Activated CD4-positive, alpha-beta T cell treated with anti-CD3 and anti-CD28 coated beads, Interleukin-2, amount 10 ng/mL, durations not matched to agents 24 days and 14 days (primary cell): ENCODE measurements around the gene ADAM8. TPM values are rescaled to one million over a fixed set of nuclear protein-coding genes. Genes with fewer than 3 reads are reported as not detected.
A peak's percentile ranks its signal among the peaks of the same experiment; 100 is the strongest.

Source experiments
- DNase-seq: peaks from one replicate; pipeline ENCODE4 v3.0.0; 2022
- H3K27ac Mint-ChIP-seq: one replicate; pipeline ENCODE4 v1.8.0; 2022; ENCODE audit warnings: mild to moderate bottlenecking, mixed read lengths
- H3K27me3 Mint-ChIP-seq: one replicate; pipeline ENCODE4 v1.8.0; 2022; ENCODE audit warnings: mixed read lengths
- H3K36me3 Mint-ChIP-seq: one replicate; pipeline ENCODE4 v1.8.0; 2022; ENCODE audit warnings: low read depth, mild to moderate bottlenecking, mixed read lengths
- H3K4me1 Mint-ChIP-seq: one replicate; pipeline ENCODE4 v1.8.0; 2021; ENCODE audit warnings: mixed read lengths
- H3K4me3 Mint-ChIP-seq: one replicate; pipeline ENCODE4 v1.8.0; 2022; ENCODE audit warnings: mild to moderate bottlenecking, moderate library complexity, mixed read lengths
- H3K9me3 Mint-ChIP-seq: one replicate; pipeline ENCODE4 v1.8.0; 2021; ENCODE audit warnings: mixed read lengths
- intact Hi-C: fragments of 100-400 bp; cut with micrococcal nuclease; formaldehyde crosslinking; loops from one replicate; pipeline ENCODE4 v1.15.1; 2023
- total RNA-seq: library from RNA; stranded (reverse); gene quantifications from 2 replicates; pipeline ENCODE4 v1.2.3, GENCODE V29; 2022

Gene ADAM8
- total RNA-seq, 1 donor from 2014 or later: 143 TPM

- Mint-ChIP-seq H3K4me3 (peak overlapping the region; percentile 63), H3K9me3 (peaks cover 4% of the 10 kb centered on the region), H3K27me3 (peaks cover 3% of the 10 kb centered on the region), H3K36me3 (peaks cover 31% of the 10 kb centered on the region), H3K27ac (no peak overlapping the region), H3K4me1 (peaks cover 57% of the 10 kb centered on the region)
- DNase-seq: no peak
- intact Hi-C loops: loop anchor here (5.0 kb wide), 1 partner anchor 115 kb away; the partner anchor contains the start of gene PAOX
Measured at GRCh38 chr10:133262696-133263095, 14.0 kb downstream of the ADAM8 start.

- Mint-ChIP-seq H3K4me3 (peak overlapping the region; percentile 85), H3K27me3 (peaks cover 3% of the 10 kb centered on the region), H3K4me1 (peaks cover 61% of the 10 kb centered on the region), H3K9me3 (peaks cover 4% of the 10 kb centered on the region), H3K27ac (peak overlapping the region; percentile 48), H3K36me3 (peaks cover 31% of the 10 kb centered on the region)
- DNase-seq: peak; percentile 95
- intact Hi-C loops: loop anchor here (5.0 kb wide), 1 partner anchor 115 kb away; the partner anchor contains the start of gene PAOX
Measured at GRCh38 chr10:133261726-133262325, 14.8 kb downstream of the ADAM8 start.

- Mint-ChIP-seq H3K4me3 (peak overlapping the region; percentile 85), H3K9me3 (peaks cover 4% of the 10 kb centered on the region), H3K27me3 (peaks cover 3% of the 10 kb centered on the region), H3K36me3 (peaks cover 30% of the 10 kb centered on the region), H3K27ac (peak overlapping the region; percentile 94), H3K4me1 (peaks cover 61% of the 10 kb centered on the region)
- DNase-seq: peak; percentile 87
- intact Hi-C loops: loop anchor here (5.0 kb wide), 1 partner anchor 116 kb away; the partner anchor contains the start of gene PAOX
Measured at GRCh38 chr10:133260895-133261725, 15.6 kb downstream of the ADAM8 start.

- Mint-ChIP-seq H3K36me3 (peaks cover 19% of the 10 kb centered on the region), H3K9me3 (peaks cover 4% of the 10 kb centered on the region), H3K4me1 (peaks cover 50% of the 10 kb centered on the region)
Measured at GRCh38 chr10:133259602-133259989, 17.1 kb downstream of the ADAM8 start.

GRCh38 chr10:133258818-133259601 is 17.7 kb downstream of the ADAM8 start:
- H3K27ac Mint-ChIP-seq: peak overlapping the region; percentile 99

More at GRCh38 chr10:133259602-133259989, 17.1 kb downstream of the ADAM8 start:
- peak overlapping the region; percentile 99 for H3K27ac Mint-ChIP-seq
- H3K27me3 Mint-ChIP-seq: peaks cover 3% of the 10 kb centered on the region
- intact Hi-C loops: loop anchor here (1.0 to 5.0 kb wide), 3 partner anchors 16 to 297 kb away; no protein-coding TSS in a partner anchor
- H3K4me3 Mint-ChIP-seq: peak overlapping the region; percentile 80
- no peak for DNase-seq

GRCh38 chr10:133258066-133258817 is 18.4 kb downstream of the ADAM8 start:
- Mint-ChIP-seq H3K9me3 (peaks cover 4% of the 10 kb centered on the region), H3K4me1 (peaks cover 37% of the 10 kb centered on the region), H3K27ac (peak overlapping the region; percentile 79), H3K4me3 (peak overlapping the region; percentile 47), H3K27me3 (peaks cover 3% of the 10 kb centered on the region), H3K36me3 (peaks cover 10% of the 10 kb centered on the region)
- intact Hi-C loops: loop anchor here (5.0 kb wide), 1 partner anchor 296 kb away; no protein-coding TSS in a partner anchor
- peak; percentile 80 for DNase-seq

More at GRCh38 chr10:133258818-133259601, 17.7 kb downstream of the ADAM8 start:
- peak; percentile 95 for DNase-seq
- H3K9me3 Mint-ChIP-seq: peaks cover 4% of the 10 kb centered on the region
- H3K4me3 Mint-ChIP-seq: peak overlapping the region; percentile 80
- intact Hi-C loops: loop anchor here (1.0 to 5.0 kb wide), 3 partner anchors 16 to 297 kb away; no protein-coding TSS in a partner anchor
- peaks cover 15% of the 10 kb centered on the region for H3K36me3 Mint-ChIP-seq
- peaks cover 3% of the 10 kb centered on the region for H3K27me3 Mint-ChIP-seq
- H3K4me1 Mint-ChIP-seq: peaks cover 44% of the 10 kb centered on the region

GRCh38 chr10:133257489-133258065 is 19.1 kb downstream of the ADAM8 start:
- intact Hi-C loops: loop anchor here (5.0 kb wide), 1 partner anchor 295 kb away; no protein-coding TSS in a partner anchor
- Mint-ChIP-seq H3K4me1 (peaks cover 34% of the 10 kb centered on the region), H3K27me3 (peaks cover 3% of the 10 kb centered on the region), H3K4me3 (peak overlapping the region; percentile 47), H3K9me3 (peaks cover 4% of the 10 kb centered on the region), H3K27ac (peak overlapping the region; percentile 78), H3K36me3 (peaks cover 5% of the 10 kb centered on the region)
- peak; percentile 71 for DNase-seq

GRCh38 chr10:133255323-133255722 is 21.3 kb downstream of the ADAM8 start:
- Mint-ChIP-seq H3K36me3 (peaks cover 2% of the 10 kb centered on the region), H3K4me1 (peaks cover 24% of the 10 kb centered on the region), H3K27ac (no peak overlapping the region), H3K27me3 (peaks cover 4% of the 10 kb centered on the region), H3K9me3 (peaks cover 4% of the 10 kb centered on the region), H3K4me3 (no peak overlapping the region)
- intact Hi-C loops: loop anchor here (5.0 kb wide), 1 partner anchor 293 kb away; no protein-coding TSS in a partner anchor
- DNase-seq: no peak

GRCh38 chr10:133254421-133255120 is 22.1 kb downstream of the ADAM8 start:
- Mint-ChIP-seq H3K9me3 (peaks cover 4% of the 10 kb centered on the region), H3K27ac (no peak overlapping the region), H3K36me3 (peaks cover 2% of the 10 kb centered on the region), H3K4me3 (no peak overlapping the region), H3K27me3 (peaks cover 7% of the 10 kb centered on the region), H3K4me1 (peaks cover 17% of the 10 kb centered on the region)
- DNase-seq: no peak
- intact Hi-C loops: loop anchor here (5.0 kb wide), 1 partner anchor 292 kb away; no protein-coding TSS in a partner anchor

GRCh38 chr10:133253361-133253955 is 23.2 kb downstream of the ADAM8 start:
- DNase-seq: no peak
- Mint-ChIP-seq H3K36me3 (no peaks in the 10 kb centered on the region), H3K4me1 (peaks cover 10% of the 10 kb centered on the region)

GRCh38 chr10:133252223-133252552 is 24.5 kb downstream of the ADAM8 start:
- peaks cover 5% of the 10 kb centered on the region for H3K27me3 Mint-ChIP-seq
- no peak for DNase-seq
- no peak overlapping the region for H3K4me3 Mint-ChIP-seq
- intact Hi-C loops: no loop called here
- H3K36me3 Mint-ChIP-seq: no peaks in the 10 kb centered on the region
- H3K4me1 Mint-ChIP-seq: no peaks in the 10 kb centered on the region
- no peaks in the 10 kb centered on the region for H3K9me3 Mint-ChIP-seq
- no peak overlapping the region for H3K27ac Mint-ChIP-seq

More at GRCh38 chr10:133253361-133253955, 23.2 kb downstream of the ADAM8 start:
- intact Hi-C loops: no loop called here
- Mint-ChIP-seq H3K9me3 (no peaks in the 10 kb centered on the region), H3K27me3 (peaks cover 5% of the 10 kb centered on the region), H3K27ac (no peak overlapping the region), H3K4me3 (no peak overlapping the region)
